HG02798 (cell line): ENCODE measurements around the gene ERP27.

Source experiments
- ATAC-seq: cut with Tn5 transposase; IDR thresholded peaks from one replicate; pipeline ENCODE4 v1.9.1; 2021; ENCODE audit warnings: mild to moderate bottlenecking; ENCODE audit not compliant: unreplicated experiment, poor library complexity

ERP27 gene

GRCh38 chr12:14960548-14961465, 22.5 kb upstream of the ERP27 start:
- ATAC-seq, result peak; percentile 42

DNA sequence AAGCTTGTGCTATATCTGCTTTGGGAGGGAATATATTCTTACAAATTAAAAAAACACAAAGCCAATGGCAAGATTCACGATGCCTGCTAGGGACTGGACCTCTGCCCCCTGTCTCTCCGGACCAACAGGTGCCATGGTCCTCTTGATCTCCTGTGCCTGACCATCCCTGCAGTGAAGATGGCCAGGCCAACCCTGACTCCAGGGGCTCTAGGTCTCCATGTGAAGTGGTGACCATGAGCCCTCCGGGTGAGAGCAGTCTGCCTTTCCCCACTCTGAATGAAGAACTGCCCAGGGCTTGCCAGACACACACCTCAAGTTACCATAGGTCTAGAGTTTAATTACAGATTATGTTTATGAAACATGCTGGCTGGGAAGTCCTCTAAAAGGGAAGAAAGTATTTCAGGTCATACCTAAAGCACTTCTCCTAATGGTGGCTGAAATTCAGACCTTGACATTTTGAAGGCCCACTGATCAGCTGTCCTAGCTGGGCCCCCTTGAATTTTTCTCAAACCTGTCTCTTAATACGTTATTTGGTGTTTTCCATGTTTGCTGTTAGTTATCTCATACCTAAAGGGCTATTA, 21.7 kb upstream of the ERP27 start:
- no peak for ATAC-seq

DNA sequence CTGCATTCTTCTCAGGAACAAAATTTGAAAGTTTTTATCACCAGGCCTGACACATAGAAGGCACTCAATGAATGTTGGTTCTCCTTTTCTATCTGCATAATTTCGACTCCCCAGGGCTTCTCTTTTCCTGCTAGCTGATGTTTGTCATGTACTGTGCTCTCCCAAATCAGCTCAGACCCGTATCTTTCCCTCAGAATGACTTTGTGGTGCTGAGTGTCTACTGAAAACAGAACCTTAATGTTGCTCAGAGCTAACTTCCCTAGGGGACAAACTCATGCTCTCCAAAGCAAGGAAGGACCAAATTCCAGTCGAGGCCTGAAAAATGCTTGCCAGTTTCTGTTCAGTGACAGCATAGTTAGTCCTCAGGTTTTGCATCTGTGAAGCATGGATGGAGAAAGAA, 21.1 kb upstream of the ERP27 start:
- ATAC-seq, result no peak

DNA sequence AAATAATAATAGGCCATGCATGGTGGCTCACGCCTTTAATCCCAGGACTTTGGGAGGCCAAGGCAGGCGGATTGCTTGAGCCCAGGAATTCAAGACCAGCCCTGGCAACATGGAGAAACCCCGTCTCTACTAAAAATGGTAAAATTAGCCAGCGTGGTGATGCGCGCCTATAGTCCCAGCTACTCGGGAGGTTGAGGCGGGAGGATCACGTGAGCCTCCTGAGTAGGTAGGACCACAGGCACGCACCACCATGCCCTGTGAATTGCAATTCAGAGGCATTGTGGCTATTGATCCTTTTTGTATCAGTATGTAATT, 20.7 kb upstream of the ERP27 start:
- no peak for ATAC-seq

DNA sequence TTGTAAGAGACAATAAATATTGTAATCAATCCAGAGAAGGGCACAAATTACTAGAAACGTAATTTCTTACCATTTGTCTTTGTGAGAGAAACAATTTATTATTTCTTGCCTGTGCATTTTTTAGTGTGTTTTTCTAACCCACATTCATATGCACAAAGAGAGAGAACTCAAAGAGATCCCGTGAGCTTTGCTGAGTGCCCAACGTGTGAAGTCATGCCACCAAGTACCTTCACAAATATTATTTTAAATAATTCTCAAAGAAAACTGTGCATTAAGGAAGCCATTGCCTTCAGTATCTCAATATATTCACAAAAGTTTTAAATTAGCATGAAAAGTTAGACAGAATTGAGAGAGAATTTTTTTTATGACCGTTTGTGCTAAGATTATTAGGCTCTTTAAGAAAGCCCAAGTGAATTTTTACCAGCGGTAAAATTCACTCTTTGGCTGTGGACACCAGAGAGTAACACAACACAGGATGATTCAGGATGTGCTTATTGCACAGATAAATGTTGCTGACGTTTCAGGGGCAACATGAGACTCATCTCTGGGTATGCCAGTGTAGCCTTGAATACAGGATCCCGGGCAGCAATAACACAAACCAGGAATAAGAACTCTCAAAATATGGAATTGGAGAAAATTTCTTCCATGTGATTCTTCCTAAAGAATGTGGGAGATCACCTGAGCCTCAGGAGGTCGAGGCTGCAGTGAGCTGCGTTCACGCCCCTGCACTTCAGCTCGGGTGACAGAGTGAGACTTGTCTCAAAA, 20.2 kb upstream of the ERP27 start:
- ATAC-seq, result no peak

DNA sequence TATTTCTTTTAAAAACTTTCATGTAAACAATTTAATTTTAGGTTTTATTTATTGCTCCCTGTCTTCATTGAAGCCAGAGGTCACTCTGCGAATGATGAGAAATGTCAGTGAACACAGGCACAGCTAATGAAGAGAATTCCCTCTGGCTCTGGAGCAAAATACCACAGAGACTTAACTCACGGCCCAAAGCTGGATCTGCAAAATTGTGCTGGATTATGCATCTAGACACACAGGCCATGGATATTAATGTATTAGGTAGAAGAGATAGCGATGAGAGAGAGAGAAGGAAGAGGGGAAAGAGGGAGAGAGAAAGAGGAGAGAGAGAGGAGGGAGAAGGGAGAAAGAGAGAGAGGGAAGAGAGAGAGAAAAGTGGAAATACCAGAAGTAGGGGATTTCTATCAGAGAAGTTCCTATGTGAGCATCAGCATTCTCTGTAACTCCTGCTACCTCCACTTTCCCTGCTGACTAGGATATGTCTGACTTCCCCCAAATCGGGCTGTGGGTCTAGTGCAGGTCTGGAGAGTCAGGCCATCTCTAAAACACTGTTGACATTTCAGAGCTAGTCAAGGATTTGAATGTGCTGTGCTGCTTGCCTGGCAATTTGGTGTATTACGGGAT, 19.3 kb upstream of the ERP27 start:
- ATAC-seq, result no peak

DNA sequence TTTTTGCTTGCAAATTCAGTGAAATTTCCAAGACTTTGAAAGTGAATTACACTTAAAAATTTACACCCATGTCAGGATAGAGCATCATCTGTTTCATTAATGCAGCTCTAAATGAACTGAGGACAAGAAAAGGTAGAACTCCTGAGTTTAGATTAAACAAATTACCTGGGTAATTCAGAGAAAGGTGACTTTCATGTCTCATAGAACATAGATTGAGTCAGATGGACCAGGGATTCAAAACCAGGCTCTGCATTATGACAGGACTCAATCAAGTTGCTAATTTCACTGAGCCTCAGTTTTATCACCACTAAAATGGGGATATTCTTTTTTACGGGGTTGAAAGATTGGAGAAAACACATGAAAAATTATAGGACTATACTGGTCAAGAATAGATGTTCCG, 18.6 kb upstream of the ERP27 start:
- no peak for ATAC-seq

- peak; percentile 32 for ATAC-seq
These were observed 17.9 kb upstream of the ERP27 start for GRCh38 chr12:14956024-14956891.

- no peak for ATAC-seq
These were observed 15.9 kb upstream of the ERP27 start for GRCh38 chr12:14954269-14954668.

GRCh38 chr12:14953752-14954151, 15.4 kb upstream of the ERP27 start:
- ATAC-seq, result no peak

GRCh38 chr12:14952299-14952921, 14.1 kb upstream of the ERP27 start:
- ATAC-seq, result peak; percentile 70

- ATAC-seq, result no peak
These were observed 13.5 kb upstream of the ERP27 start for GRCh38 chr12:14951851-14952250.

GRCh38 chr12:14950982-14951746, 12.8 kb upstream of the ERP27 start:
- ATAC-seq, result no peak

GRCh38 chr12:14950421-14950820, 12.1 kb upstream of the ERP27 start:
- no peak for ATAC-seq

DNA sequence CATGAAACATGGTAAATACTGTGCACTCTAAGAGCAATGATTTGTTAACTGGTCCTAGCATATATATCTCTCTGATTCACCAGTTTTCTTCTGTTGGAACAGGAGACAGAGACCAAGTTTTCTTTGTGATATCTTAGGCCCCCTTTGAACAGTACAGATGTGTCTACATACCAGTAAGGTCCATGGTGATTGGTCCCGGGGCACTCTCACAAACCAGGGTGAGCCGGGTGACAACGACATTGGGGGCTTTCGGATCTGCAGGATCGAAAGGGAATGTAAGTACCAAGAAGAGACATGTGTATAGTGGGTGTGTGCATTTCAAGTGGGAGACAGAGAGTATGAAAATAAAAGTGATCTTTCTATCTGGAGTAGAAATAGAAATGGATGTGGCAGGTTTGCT, 11.3 kb upstream of the ERP27 start:
- ATAC-seq, result no peak

- peak; percentile 95 for ATAC-seq
These were observed 10.3 kb upstream of the ERP27 start for GRCh38 chr12:14948672-14949071.

DNA sequence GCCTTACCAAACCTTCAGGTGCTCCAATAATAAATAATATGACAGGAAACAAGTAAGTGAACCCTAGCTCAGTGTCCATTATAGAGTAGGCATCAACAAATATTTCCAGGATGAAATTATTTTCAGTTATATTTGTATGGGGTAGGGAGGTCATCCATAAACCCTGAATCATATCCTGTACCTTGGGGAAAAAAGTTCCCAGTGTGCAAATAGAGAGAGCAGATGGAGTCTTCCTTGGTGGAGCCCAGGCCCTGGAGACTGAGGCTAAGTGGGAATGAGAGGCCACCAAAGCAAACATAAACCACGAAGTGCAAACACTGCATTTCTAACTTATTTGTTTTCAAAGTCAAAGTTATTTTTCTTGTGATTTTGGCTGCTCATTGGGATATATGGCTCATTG, 8.5 kb upstream of the ERP27 start:
- no peak for ATAC-seq

GRCh38 chr12:14946162-14946561, 7.8 kb upstream of the ERP27 start:
- no peak for ATAC-seq
